HG03039 (cell line): Measurements from ENCODE around the gene CGB1.
A peak's percentile ranks its signal among the peaks of the same experiment; 100 is the strongest.

Experiments used
- ATAC-seq: cut with Tn5 transposase; IDR thresholded peaks from one replicate; pipeline ENCODE4 v1.9.1; 2021; ENCODE audit warnings: mild to moderate bottlenecking, moderate library complexity; ENCODE audit not compliant: unreplicated experiment

CGB1 gene

DNA sequence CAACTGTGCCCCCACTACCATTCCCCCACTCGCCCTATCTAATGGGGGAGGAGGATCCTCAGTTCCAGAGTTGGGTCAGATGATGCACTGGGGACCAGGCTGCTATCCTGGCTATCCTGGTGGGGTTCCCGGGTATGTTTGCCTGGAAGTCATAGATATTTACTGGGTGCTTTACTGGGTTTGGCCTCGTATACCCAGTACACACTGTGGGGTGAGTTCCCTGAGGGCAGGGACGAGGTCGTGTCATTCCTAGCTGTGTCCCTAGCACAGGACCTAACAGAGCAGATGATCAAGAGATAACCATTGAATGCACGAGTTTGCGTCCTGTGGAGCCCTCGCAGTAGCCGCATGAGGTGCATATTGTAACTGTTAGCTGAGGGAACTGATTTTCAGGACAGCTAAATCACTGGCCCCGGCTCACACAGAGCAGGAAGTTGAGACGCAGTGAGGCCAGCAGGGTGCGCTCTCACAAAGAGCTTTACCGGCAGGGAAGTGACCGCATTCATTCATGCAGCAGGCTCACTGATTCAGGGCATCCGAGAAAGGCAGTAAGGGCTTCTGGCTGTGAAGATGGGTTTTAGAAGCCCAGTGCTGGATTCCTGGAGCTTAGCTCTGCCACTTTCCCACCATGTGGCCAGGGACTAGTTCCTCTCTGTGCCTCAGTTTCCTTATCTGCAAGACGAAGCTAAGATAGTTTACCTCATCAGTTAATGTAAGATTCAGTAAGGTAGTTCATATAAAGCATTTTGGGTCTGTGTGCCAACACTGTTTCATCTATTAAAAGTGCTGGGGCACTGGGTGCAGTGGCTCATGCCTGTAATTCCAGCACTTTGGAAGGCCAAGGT lies 37.0 kb downstream of the CGB1 start:
- ATAC-seq: no peak

DNA sequence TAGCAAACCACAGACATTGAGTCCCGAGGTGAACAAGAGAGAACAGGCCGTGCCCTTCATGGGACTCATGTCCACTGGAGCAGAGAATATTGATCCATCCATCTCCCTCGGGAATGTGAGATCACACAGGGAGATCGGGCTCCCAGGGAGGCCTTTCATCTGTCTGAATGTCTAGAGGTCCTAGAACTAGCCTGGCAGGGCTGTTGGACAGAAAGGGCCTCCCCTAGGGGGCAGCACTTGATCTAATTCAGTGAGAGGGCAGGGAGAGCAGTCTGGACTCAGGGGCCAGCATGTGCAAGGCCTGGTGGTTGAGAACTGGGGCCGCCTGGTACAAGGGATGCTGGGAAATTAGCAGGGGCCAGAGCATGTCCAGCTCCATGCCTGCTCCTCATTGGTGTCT lies 38.7 kb downstream of the CGB1 start:
- no peak for ATAC-seq

DNA sequence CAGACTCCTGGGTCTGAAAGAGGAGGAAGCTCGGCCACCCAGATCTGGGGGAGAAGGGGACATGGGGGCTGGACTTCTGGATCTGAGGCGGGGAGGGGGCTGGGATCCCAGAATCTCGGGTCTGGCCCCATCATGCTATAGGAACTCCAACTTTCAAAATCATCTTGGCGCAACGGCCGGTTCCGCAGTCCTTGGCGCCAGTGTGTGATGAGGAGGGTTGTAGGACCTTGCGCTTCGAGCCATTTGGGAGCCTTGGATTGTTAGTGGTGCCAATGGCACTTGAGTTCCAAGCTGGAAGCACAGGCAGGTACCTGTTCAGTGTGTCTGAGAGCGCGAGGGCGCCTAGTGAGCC lies 42.7 kb downstream of the CGB1 start:
- no peak for ATAC-seq

DNA sequence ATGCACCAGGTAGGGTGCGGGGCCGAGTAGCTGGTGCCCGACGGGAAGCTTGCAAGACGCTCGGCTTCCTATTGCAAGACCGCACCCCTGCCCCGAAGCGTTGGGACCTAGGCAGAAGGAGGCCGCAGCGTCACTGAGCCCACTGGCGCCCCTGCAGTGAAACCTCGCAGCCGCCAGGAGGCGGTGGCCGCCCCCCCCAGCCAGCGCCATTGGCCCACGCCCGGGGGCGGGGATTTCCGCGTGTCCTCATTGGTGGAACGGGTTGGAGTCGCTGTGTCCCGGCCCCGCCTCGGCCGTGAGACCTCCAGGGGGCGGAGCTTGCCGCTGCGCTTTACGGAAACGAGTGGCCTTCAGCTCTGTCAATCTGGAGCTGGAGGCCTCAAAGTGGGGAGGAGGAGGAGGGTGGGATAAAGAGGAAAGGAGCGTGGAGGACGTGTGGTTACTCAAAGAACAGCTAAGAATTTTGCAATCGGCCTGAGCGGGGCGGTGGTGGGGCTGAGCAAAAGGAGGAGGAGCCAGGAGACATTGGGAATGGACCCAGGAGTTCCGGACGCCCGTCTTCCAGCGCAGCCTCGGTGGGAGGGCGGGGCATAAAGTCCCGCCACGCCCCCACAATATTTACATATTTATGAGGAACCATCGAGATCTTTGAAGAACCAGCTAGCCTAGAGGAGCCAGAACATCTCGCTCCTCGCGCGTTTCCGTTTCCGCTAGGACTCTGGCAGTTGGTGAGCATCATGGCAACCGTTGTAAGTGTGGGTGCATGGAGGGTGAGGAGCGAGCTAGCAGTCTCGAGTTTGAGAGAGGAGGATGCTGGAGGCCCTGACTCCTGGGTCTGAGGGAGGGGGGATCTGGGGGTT lies 43.3 kb downstream of the CGB1 start, which contains the start of the genes GYS1 and RUVBL2:
Gene GYS1 (minus strand): TSS at position 135 of the 860 bp plus-strand sequence. CDS start 197 bp downstream, outside the sequence.
Gene RUVBL2 (plus strand): TSS at position 713 of the 860 bp plus-strand sequence. CDS start 25 bp downstream, at position 738.
- ATAC-seq: peak; percentile 81

DNA sequence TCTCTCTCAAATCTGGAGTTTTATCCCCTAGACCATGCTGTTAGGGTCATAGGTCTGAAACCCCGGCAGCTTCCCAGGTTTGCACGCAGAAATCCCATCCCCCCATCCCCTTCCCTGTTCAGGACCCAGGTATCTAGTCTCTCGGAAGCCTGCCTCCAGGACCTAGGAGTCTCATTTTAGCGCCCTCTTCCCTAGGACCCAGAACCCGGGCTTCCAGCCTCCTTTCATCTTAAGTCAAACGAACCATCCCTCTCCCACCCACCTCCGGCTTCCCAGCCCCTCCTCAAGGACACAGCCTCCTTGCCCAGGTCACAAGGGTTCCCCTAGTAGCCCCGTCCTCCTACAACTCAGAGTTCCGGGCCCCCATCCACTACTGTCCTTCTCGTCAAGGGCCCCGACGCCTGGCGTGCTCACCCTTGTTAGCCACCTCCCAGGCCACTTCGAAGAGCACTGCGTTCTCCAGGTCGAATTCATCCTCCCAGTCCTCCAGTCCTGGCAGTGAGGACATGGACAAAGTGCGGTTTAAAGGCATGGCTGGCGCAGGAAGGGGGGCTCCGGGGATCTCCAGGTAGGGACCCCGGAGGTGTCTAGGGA lies 44.0 kb downstream of the CGB1 start:
- no peak for ATAC-seq

DNA sequence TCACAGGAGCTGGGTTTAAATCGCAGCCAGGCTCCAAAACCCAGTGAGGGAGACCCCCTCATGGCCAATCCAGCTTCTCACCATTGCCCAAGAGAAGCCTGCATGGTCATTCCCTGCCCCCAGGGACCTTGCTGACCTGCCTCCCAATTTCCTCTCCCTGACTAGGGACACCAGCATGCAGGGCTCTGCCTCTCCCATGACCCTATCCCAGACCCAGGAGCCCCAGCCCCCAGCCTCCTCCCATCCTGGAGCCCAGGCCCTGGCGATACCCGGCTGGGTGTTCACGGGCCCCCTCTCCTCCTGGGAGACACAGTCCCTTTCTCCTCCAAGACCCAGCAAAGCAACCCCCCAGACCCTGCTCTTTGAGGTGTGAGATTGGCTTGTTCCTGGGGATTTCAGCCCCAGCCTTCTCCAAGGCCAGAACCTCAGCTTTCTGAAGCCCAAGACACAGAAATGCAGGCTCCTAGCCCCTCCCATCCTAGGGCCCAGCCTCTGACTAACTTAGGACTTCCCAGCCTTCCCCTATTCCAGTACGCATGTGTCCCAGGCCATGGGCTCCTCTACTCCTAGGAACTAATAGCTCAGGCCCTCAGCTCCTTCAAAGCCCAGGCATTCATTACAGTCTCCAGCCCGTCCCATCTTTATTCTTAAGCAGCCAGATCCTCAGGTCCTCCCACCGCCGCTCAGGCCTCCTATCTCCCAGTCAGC lies 44.7 kb downstream of the CGB1 start:
- no peak for ATAC-seq

DNA sequence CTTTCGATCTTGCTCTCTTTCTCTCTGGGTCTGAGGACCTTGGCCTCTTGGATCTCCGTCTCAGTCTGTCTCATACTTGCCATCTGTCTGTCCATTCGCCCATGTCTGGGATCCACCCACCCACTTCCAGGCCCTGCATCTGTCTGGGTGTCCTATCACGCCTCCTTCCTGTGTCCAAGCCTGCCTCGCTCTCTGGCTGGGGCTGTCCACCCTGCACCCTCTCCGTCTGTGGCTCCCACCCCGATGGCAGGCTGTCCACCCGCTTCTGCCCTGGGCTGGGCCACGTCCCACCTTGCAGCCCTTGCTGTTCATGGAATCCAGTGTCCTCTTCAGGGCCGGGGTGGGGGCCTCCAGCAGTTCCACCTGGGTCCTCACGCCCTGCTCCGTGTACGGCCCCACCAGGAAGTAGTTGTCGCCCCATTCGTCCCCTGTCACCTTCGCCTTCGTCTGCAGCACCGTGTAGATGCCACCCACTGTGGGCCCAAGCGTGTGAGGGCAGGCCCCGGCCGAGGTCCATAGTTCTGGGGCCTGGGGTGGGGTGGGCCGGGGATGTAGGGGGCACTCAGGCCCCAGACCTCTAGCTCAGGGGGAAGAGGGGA lies 45.6 kb downstream of the CGB1 start:
- ATAC-seq: no peak

DNA sequence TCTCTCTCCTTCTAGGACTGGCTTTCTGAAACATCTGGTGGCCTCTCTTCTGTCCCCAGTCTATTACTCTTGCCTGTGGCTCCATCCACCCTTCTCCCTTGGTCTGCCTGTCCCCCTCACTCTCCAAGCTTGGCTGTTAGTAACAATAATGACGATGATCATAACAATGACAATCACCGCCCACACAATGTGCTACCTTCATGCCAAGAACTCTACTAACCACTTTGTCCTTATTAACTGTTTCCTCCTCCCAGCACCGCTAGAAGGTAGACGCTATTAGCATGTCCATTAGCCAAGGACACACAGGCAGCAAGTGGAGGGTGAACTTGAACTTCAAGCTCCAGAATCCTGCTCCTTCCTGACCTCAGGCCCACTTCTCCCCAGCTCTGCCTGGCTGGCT lies 46.3 kb downstream of the CGB1 start:
- no peak for ATAC-seq

DNA sequence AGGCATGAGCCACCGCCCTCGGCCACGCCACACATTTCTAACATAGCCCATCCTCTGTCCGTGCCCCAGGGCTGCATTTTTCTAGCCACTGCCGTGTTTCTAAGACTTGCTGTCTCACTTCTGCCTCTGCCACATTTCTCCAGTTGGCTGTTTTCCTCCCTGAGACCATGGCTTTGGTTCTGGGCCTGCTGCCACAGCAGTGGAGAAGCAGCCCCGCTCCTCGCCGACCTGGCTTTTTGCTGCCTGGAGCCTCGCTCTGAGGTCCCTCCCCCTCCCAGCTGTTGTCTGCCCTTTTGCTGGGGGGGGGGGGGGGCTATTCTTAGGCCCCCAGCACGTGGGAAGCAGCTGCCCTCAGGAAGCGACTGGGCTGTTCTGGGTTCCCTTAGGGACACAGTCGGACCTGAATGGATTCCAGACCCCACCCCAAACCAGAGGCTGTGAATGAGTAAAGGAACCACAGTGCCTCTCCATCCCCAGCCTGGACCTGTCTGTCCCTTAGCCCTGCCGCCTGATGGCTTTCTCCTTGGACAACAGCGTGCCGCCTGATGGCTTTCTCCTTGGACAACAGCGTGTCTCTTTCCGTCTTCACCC lies 46.9 kb downstream of the CGB1 start:
- no peak for ATAC-seq

DNA sequence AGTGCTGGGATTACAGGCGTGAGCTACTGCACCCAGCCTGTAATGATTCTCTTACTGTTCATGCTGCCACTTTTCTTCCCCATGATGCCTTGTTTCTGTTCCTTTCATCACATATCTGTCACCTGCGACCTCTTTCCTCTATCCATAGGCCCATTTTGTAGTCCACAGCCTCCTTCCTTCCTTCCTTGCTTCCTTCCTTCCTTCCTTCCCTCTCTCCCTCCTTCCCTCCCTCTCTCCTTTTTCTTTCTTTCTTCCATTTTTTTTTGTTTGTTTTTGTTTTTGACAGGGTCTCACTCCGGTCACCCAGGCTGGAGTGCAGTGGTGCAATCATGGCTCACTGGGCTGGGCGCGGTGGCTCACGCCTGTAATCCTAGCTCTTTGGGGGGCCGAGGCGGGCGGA lies 47.8 kb downstream of the CGB1 start:
- no peak for ATAC-seq

DNA sequence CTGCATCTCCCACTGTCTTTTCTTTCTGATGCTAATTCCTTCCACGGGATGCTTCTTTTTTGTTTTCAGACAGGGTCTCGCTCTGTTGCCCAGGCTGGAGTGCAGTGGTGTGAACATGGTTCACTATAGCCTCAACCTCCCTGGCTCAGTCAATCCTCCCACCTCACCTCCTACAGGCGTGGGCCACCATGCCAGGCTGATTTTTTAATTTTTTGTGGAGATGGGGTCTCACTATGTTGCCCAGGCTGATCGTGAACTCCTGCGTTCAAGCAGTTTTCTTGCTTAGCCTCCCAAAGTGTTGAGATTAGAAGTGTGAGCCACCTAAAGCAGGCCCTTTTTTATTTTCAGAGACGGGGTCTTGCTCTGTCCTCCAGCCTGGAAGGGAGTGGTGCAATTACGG lies 48.4 kb downstream of the CGB1 start:
- no peak for ATAC-seq

DNA sequence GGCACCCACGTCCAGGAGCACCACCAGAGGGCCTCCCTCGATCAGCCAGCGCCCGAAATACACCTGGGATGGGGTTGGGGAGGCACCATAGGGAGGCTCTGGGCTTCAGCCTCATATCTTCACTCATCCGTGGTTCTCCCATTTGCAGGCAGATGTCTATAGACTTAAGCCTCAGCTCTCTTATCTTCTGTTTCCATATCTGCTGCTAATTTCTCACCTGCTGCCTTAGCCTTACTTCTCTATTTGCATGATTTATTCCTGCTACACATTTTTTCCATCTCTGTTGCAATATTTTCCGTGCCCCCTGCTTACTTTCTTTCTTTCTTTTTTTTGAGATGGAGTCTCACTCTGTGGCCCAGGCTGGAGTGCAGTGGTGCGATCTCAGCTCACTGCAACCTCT lies 49.4 kb downstream of the CGB1 start:
- ATAC-seq: no peak

DNA sequence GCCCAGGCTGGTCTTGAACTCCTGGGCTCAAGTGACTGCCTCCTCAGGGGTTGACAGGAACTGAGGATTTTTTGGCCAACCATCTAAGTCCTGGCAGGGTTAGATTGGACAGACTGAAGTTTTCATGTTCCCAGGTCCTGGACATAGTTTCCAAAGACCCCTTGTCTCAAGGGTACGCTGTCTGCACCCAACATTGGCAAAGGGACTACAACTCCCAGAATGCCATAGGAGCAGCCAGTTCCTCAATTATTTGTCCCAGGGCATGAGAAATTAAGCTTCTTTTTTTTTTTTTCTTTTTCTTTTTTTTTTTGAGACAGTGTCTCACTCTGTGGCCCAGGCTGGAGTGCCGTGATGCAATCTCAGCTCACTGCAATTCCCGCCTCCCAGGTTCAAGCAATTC lies 50.5 kb downstream of the CGB1 start:
- ATAC-seq: no peak

DNA sequence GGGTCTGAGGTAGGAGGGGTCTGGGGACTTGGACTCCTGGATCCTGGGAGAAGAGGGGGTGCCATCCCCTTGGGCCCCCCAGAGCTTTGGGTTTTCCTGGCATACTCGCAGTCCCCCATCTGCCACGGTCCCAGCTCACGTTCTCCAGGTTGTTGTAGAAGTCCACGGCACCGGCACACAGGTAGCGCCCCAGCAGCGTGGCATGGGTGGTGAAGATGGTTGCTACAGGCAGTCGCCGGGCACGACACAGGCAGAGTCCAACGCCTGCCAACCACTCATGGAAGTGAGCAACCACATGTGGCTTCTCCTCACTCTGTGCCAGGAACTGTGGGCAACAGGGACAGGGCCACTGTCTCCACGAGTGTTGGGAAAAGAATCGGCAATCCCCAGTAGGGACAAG lies 51.0 kb downstream of the CGB1 start:
- ATAC-seq: no peak
